Osteoblast (primary cell): ENCODE data around the gene PHF2. TPM values are rescaled to one million over a fixed set of nuclear protein-coding genes. Genes with fewer than 3 reads are reported as not detected.

Experiments
- DNase-seq: peaks from one replicate; pipeline ENCODE4 v3.0.0; 2011; ENCODE audit warnings: low spot score, mixed read lengths; ENCODE audit not compliant: insufficient read length; ENCODE audit errors: missing footprints
- H2AFZ ChIP-seq: 2 replicates; pipeline ENCODE4 v1.6.0; 2011; ENCODE audit warnings: mild to moderate bottlenecking, low read length
- H3K27ac ChIP-seq: 2 replicates; pipeline ENCODE4 v1.5.1; 2011; ENCODE audit warnings: mild to moderate bottlenecking, low read depth, low read length, moderate library complexity
- H3K27me3 ChIP-seq: 2 replicates; pipeline ENCODE4 v1.6.0; 2012; ENCODE audit warnings: mild to moderate bottlenecking, control low read depth, inconsistent platforms, low read length, moderate library complexity; ENCODE audit not compliant: insufficient read depth
- H3K36me3 ChIP-seq: 2 replicates; pipeline ENCODE4 v1.5.1; 2011; ENCODE audit warnings: mild to moderate bottlenecking, low read length, control low read depth, moderate library complexity; ENCODE audit not compliant: insufficient read depth
- H3K4me1 ChIP-seq: 2 replicates; pipeline ENCODE4 v1.5.1; 2011; ENCODE audit warnings: mild to moderate bottlenecking, low read length, control low read depth, moderate library complexity; ENCODE audit not compliant: insufficient read depth
- H3K4me2 ChIP-seq: 2 replicates; pipeline ENCODE4 v1.6.0; 2011; ENCODE audit warnings: mild to moderate bottlenecking, low read length; ENCODE audit not compliant: insufficient read depth
- H3K4me3 ChIP-seq: fragments of 200-600 bp; sonication (generic); 3 replicates; pipeline ENCODE4 v1.5.1; 2012; ENCODE audit warnings: mild to moderate bottlenecking, low read length, inconsistent platforms; ENCODE audit not compliant: insufficient read depth
- H3K79me2 ChIP-seq: 2 replicates; pipeline ENCODE4 v1.6.0; 2012; ENCODE audit warnings: mild to moderate bottlenecking, low read length, control low read depth, inconsistent platforms; ENCODE audit not compliant: insufficient read depth
- H3K9me3 ChIP-seq: 2 replicates; pipeline ENCODE4 v1.5.1; 2011; ENCODE audit warnings: low read depth, low read length, control low read depth
- H4K20me1 ChIP-seq: 2 replicates; pipeline ENCODE4 v1.6.0; 2012; ENCODE audit warnings: mild to moderate bottlenecking, low read length, control low read depth; ENCODE audit not compliant: insufficient read depth
- total RNA-seq: library from RNA; depleted of rRNA; stranded (reverse); fragments of >200 nt; gene quantifications from 2 replicates; pipeline ENCODE4 v1.2.3, GENCODE V29; 2012
- TF ChIP-seq, protein P1 (sequence below): IDR thresholded peaks from 2 replicates; pipeline ENCODE4 v1.5.1; 2011; ENCODE audit warnings: mild to moderate bottlenecking, low read depth, low read length, moderate library complexity; ENCODE audit errors: extremely low read depth

The PHF2 gene
- total RNA-seq, 1 donor: 14.8 TPM

DNA sequence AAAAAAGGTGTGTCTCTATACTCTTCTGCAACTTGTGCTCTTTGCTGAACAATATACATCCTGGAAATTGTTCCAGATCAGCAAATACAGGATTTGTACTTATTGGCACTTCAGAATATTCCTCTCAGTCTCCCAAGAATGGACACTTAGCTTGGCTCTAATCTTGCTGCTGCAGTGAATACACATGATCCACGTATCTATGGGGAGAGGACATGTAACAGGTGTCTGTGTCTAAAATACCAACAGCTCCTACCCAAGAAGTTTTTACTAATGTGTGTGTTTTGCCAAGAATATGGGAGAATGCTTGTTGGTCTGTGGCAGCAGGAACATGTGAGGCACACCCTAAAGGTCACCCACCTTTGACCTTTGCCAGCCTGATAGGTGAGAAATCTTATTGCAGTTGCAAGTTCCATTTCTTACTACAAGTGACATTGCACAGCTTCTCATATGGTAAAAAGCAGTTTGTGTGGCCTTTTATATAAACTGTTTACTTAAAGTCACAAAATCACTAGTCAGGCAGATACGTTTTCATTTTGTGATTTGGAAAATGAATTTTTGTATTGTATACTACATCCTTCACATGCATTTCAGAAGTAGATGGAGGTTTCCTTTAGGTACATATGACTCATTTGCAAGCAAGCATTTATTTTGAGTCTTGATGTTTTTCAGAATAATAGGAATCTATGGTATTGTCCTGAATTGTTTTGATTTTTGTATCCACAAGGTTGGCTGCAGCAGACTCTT is 35.8 kb downstream of the PHF2 start:
- Histone ChIP-seq H3K36me3 (no peaks in the 10 kb centered on the region), H3K27ac (no peak overlapping the region), H3K27me3 (no peaks in the 10 kb centered on the region), H4K20me1 (peaks cover 50% of the 10 kb centered on the region), H3K4me3 (no peak overlapping the region), H3K9me3 (no peaks in the 10 kb centered on the region), H3K4me1 (no peaks in the 10 kb centered on the region), H3K4me2 (no peak overlapping the region), H3K79me2 (peaks cover 76% of the 10 kb centered on the region), H2AFZ (no peak overlapping the region)
- TF ChIP-seq, protein P1, sequence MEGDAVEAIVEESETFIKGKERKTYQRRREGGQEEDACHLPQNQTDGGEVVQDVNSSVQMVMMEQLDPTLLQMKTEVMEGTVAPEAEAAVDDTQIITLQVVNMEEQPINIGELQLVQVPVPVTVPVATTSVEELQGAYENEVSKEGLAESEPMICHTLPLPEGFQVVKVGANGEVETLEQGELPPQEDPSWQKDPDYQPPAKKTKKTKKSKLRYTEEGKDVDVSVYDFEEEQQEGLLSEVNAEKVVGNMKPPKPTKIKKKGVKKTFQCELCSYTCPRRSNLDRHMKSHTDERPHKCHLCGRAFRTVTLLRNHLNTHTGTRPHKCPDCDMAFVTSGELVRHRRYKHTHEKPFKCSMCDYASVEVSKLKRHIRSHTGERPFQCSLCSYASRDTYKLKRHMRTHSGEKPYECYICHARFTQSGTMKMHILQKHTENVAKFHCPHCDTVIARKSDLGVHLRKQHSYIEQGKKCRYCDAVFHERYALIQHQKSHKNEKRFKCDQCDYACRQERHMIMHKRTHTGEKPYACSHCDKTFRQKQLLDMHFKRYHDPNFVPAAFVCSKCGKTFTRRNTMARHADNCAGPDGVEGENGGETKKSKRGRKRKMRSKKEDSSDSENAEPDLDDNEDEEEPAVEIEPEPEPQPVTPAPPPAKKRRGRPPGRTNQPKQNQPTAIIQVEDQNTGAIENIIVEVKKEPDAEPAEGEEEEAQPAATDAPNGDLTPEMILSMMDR: no peak
- DNase-seq: no peak

DNA sequence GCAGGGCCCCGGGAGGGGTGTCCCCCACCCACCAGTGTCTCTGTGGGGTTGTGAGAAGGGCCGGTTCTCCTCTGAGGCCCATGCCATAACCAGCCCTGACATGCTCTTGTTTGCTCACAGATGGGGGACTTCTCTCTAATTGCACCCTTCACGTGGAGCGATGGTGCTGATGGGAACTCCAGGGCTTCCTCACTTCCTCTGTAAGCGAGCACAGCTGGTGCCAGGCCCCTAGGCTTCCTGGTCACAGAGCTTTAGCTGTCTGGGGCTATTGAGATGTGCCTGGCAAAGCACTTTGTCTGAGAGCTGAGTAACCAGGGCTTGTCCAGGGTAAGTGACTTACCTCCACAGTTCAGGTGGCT is 36.4 kb downstream of the PHF2 start:
- peaks cover 75% of the 10 kb centered on the region for H3K79me2 ChIP-seq
- TF ChIP-seq, protein P1: no peak

DNA sequence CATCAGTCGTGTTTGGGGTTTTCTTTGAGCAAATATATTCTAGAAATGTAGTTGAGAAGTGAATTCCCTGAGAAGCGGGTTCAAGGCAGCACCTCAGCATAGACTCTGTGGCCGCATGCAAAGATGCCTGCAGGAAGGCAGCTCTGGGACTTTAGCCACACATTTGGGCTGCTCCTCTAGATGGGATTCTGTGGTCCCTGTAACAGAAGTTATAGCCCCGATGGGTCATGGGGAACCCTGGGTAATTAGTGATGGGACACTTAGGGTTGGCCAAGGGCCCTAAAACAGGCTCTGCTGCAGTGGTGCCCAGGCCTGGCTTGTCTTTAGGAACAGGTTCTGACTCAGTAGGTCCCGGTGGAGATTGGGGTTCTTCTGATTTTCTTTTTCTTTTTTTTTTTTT is 36.8 kb downstream of the PHF2 start:
- Histone ChIP-seq H3K36me3 (no peaks in the 10 kb centered on the region), H3K4me3 (no peak overlapping the region), H2AFZ (no peak overlapping the region), H3K79me2 (peaks cover 75% of the 10 kb centered on the region), H3K9me3 (no peaks in the 10 kb centered on the region), H3K27ac (no peak overlapping the region), H3K27me3 (no peaks in the 10 kb centered on the region), H4K20me1 (peaks cover 49% of the 10 kb centered on the region), H3K4me2 (no peak overlapping the region), H3K4me1 (no peaks in the 10 kb centered on the region)
- TF ChIP-seq, protein P1: no peak
- DNase-seq: no peak

More for the DNA sequence above, 36.4 kb downstream of the PHF2 start:
- no peak overlapping the region for H3K4me2 ChIP-seq
- no peaks in the 10 kb centered on the region for H3K27me3 ChIP-seq
- H2AFZ ChIP-seq: no peak overlapping the region
- H3K36me3 ChIP-seq: no peaks in the 10 kb centered on the region
- H3K9me3 ChIP-seq: no peaks in the 10 kb centered on the region
- peaks cover 50% of the 10 kb centered on the region for H4K20me1 ChIP-seq
- no peak overlapping the region for H3K4me3 ChIP-seq
- no peaks in the 10 kb centered on the region for H3K4me1 ChIP-seq
- H3K27ac ChIP-seq: no peak overlapping the region
- no peak for DNase-seq

DNA sequence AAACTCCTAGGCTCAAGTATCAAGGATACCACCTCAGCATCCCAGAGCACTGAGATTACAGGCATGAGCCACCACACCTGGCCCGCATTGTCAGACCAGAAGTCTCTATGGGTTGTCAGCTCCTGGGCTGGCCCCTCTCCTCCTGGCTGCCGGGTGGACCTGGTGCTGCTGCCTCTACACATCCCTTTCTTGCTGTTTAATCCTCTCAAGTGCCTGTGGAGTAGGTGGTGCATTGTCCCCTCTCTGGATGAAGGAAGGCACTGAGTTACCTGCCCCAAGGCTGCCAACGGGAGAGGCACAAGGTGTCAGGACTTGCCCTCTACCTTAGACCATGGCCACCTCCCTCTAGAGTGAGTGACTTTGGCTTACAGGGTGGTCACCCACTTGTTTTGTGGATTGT is 37.4 kb downstream of the PHF2 start:
- TF ChIP-seq, protein P1: no peak
- no peak overlapping the region for H2AFZ ChIP-seq
- no peak overlapping the region for H3K4me3 ChIP-seq
- H3K9me3 ChIP-seq: no peaks in the 10 kb centered on the region
- no peaks in the 10 kb centered on the region for H3K36me3 ChIP-seq
- H3K27ac ChIP-seq: no peak overlapping the region
- H3K79me2 ChIP-seq: peaks cover 75% of the 10 kb centered on the region
- H3K4me2 ChIP-seq: no peak overlapping the region
- H3K4me1 ChIP-seq: no peaks in the 10 kb centered on the region
- H3K27me3 ChIP-seq: no peaks in the 10 kb centered on the region
- DNase-seq: no peak
- H4K20me1 ChIP-seq: peaks cover 53% of the 10 kb centered on the region
